Keratinocyte (primary cell): ENCODE measurements around the gene BEAN1. TPM values are rescaled to one million over a fixed set of nuclear protein-coding genes. Genes with fewer than 3 reads are reported as not detected.

Source experiments
- DNase-seq: peaks from one replicate; pipeline ENCODE4 v3.0.0-alpha.2; 2011; ENCODE audit warnings: low read depth, missing footprints, low spot score
- FAIRE-seq: peaks from 2 replicates; lab custom pipeline; 2011; peaks lifted over from hg19 to GRCh38; lab: Jason Lieb, UNC
- H2AFZ ChIP-seq: 2 replicates; pipeline ENCODE4 v1.6.0; 2012; ENCODE audit warnings: low read length, control low read depth, inconsistent platforms; ENCODE audit not compliant: control insufficient read depth
- H3K27ac ChIP-seq: 2 replicates; pipeline ENCODE4 v1.5.1; 2011; ENCODE audit warnings: low read length; ENCODE audit not compliant: control insufficient read depth, insufficient read depth
- H3K27me3 ChIP-seq: 3 replicates; pipeline ENCODE4 v1.6.0; 2011; ENCODE audit warnings: low read length; ENCODE audit not compliant: control insufficient read depth, insufficient read depth; ENCODE audit errors: extremely low read depth
- H3K36me3 ChIP-seq, 2 experiments: 2 replicates in 1 of 2; 3 replicates in 1 of 2; pipeline ENCODE4 v1.5.1; 2011; ENCODE audit warnings: low read length in 2 of 2, mild to moderate bottlenecking in 1 of 2; ENCODE audit not compliant: control insufficient read depth in 2 of 2, insufficient read depth in 2 of 2; ENCODE audit errors: extremely low read depth in 1 of 2
- H3K4me1 ChIP-seq: 3 replicates; pipeline ENCODE4 v1.5.1; 2011; ENCODE audit warnings: low read length; ENCODE audit not compliant: control insufficient read depth, insufficient read depth; ENCODE audit errors: extremely low read depth
- H3K4me2 ChIP-seq: 3 replicates; pipeline ENCODE4 v1.6.0; 2011; ENCODE audit warnings: low read depth, low read length; ENCODE audit not compliant: control insufficient read depth, insufficient read depth; ENCODE audit errors: extremely low read depth
- H3K4me3 ChIP-seq, 3 experiments: fragments of 200-600 bp in 1 of 3; sonication (generic) in 1 of 3; 2 replicates in 2 of 3; 3 replicates in 1 of 3; pipeline ENCODE4 v1.5.1; 2011 to 2016; ENCODE audit warnings: low read length in 3 of 3, mild to moderate bottlenecking in 3 of 3, control low read depth in 2 of 3, inconsistent platforms in 1 of 3, low read depth in 1 of 3, mixed read lengths in 1 of 3, mixed run types in 1 of 3, moderate library complexity in 1 of 3; ENCODE audit not compliant: control insufficient read depth in 2 of 3, insufficient read depth in 2 of 3; ENCODE audit errors: extremely low read depth in 1 of 3
- H3K79me2 ChIP-seq: 2 replicates; pipeline ENCODE4 v1.6.0; 2012; ENCODE audit warnings: low read length; ENCODE audit not compliant: control insufficient read depth, insufficient read depth
- H3K9ac ChIP-seq: 3 replicates; pipeline ENCODE4 v1.6.0; 2011; ENCODE audit warnings: low read length; ENCODE audit not compliant: control insufficient read depth, insufficient read depth; ENCODE audit errors: extremely low read depth
- H3K9me1 ChIP-seq: 3 replicates; pipeline ENCODE4 v1.6.0; 2011; ENCODE audit warnings: low read length; ENCODE audit not compliant: control insufficient read depth, insufficient read depth; ENCODE audit errors: extremely low read depth
- H3K9me3 ChIP-seq: 2 replicates; pipeline ENCODE4 v1.5.1; 2012; ENCODE audit warnings: low read depth, low read length; ENCODE audit not compliant: control insufficient read depth
- H4K20me1 ChIP-seq: 3 replicates; pipeline ENCODE4 v1.6.0; 2011; ENCODE audit warnings: low read length; ENCODE audit not compliant: control insufficient read depth, insufficient read depth; ENCODE audit errors: extremely low read depth
- CTCF ChIP-seq, 3 experiments: IDR thresholded peaks in 1 of 3; conservative IDR thresholded peaks in 1 of 3; optimal IDR thresholded peaks in 1 of 3; 2 replicates in 2 of 3; 3 replicates in 1 of 3; pipeline versions ENCODE3 to v1.5.1; 2011; ENCODE audit warnings: low read length in 3 of 3, mild to moderate bottlenecking in 3 of 3, moderate library complexity in 2 of 3, control low read depth in 1 of 3, inconsistent platforms in 1 of 3; ENCODE audit not compliant: insufficient read depth in 2 of 3; ENCODE audit errors: extremely low read depth in 1 of 3
- EZH2 ChIP-seq: IDR thresholded peaks from one replicate; pipeline ENCODE4 v1.6.1; 2012; ENCODE audit warnings: inconsistent platforms, mild to moderate bottlenecking, low read length, moderate library complexity
- dilution Hi-C: fragments of 300-500 bp; cut with MboI; formaldehyde crosslinking; loops from one replicate; pipeline ENCODE4 v1.7.0; 2020; ENCODE audit warnings: low sequenced_read_pairs; ENCODE audit not compliant: extremely low pct_ligation_motif_present
- polyA plus RNA-seq, 5 experiments: library from polyadenylated mRNA; depleted of rRNA in 3 of 5; stranded (reverse) in 3 of 5; stranded (forward) in 1 of 5; unstranded in 1 of 5; fragments of >200 nt; gene quantifications; 1 replicate in 1 of 5; 2 replicates in 3 of 5; 3 replicates in 1 of 5; pipeline versions ENCODE4 v1.2.1 to v1.2.3, GENCODE V29; 2011 to 2012; ENCODE audit warnings: missing spikeins in 2 of 5, low read depth in 1 of 5, low replicate concordance in 1 of 5

The BEAN1 gene
- polyA plus RNA-seq, 1 donor (not counting 4 experiments of a cell fraction or from before 2014, with no cell fraction given) = 0.24 TPM

GRCh38 chr16:66402166-66402565 lies 24.9 kb upstream of the BEAN1 start:
- peaks cover 6% of the 10 kb centered on the region for H3K27me3 ChIP-seq
- no peak overlapping the region for H3K27ac ChIP-seq
- DNase-seq (no peak), FAIRE-seq (no peak)
- TF ChIP-seq EZH2 (no peak), CTCF (optimal IDR thresholded peaks at IDR 0.05 in 1 of 3, IDR thresholded peaks at IDR 0.05 in 1 of 3, conservative IDR thresholded peaks at IDR 0.05 in 1 of 3; ENCODE audit: extremely low read depth in 1 of 3, insufficient read depth in 2 of 3, low read length in 3 of 3) (no peak)
- peaks cover 6% of the 10 kb centered on the region for H3K4me1 ChIP-seq
- H3K9me3 ChIP-seq = no peaks in the 10 kb centered on the region
- no peaks in the 10 kb centered on the region for H3K9me1 ChIP-seq
- H3K36me3 ChIP-seq = no peaks in the 10 kb centered on the region
- no peak overlapping the region for H3K9ac ChIP-seq
- no peak overlapping the region for H2AFZ ChIP-seq
- dilution Hi-C loops = no loop called here
- no peak overlapping the region for H3K4me3 ChIP-seq
- no peak overlapping the region for H3K4me2 ChIP-seq
- no peaks in the 10 kb centered on the region for H3K79me2 ChIP-seq
- H4K20me1 ChIP-seq = no peaks in the 10 kb centered on the region

GRCh38 chr16:66402591-66403230 lies 24.4 kb upstream of the BEAN1 start:
- TF ChIP-seq CTCF (optimal IDR thresholded peaks at IDR 0.05 in 1 of 3, IDR thresholded peaks at IDR 0.05 in 1 of 3, conservative IDR thresholded peaks at IDR 0.05 in 1 of 3; ENCODE audit: extremely low read depth in 1 of 3, insufficient read depth in 2 of 3, low read length in 3 of 3) = no peak
- no peak for TF ChIP-seq EZH2
- no peak overlapping the region for H3K4me2 ChIP-seq
- no peak overlapping the region for H3K4me3 ChIP-seq
- no peak overlapping the region for H3K9ac ChIP-seq
- H3K36me3 ChIP-seq = no peaks in the 10 kb centered on the region
- peaks cover 11% of the 10 kb centered on the region for H3K4me1 ChIP-seq
- H3K27ac ChIP-seq = no peak overlapping the region
- no peaks in the 10 kb centered on the region for H3K9me3 ChIP-seq
- no peak overlapping the region for H2AFZ ChIP-seq
- DNase-seq (no peak), FAIRE-seq (no peak)
- peaks cover 6% of the 10 kb centered on the region for H3K27me3 ChIP-seq
- no peaks in the 10 kb centered on the region for H3K79me2 ChIP-seq
- H4K20me1 ChIP-seq = no peaks in the 10 kb centered on the region
- H3K9me1 ChIP-seq = no peaks in the 10 kb centered on the region
- dilution Hi-C loops = no loop called here
